ENCODE data around the gene EPS8L3.

EPS8L3 gene, protein sequence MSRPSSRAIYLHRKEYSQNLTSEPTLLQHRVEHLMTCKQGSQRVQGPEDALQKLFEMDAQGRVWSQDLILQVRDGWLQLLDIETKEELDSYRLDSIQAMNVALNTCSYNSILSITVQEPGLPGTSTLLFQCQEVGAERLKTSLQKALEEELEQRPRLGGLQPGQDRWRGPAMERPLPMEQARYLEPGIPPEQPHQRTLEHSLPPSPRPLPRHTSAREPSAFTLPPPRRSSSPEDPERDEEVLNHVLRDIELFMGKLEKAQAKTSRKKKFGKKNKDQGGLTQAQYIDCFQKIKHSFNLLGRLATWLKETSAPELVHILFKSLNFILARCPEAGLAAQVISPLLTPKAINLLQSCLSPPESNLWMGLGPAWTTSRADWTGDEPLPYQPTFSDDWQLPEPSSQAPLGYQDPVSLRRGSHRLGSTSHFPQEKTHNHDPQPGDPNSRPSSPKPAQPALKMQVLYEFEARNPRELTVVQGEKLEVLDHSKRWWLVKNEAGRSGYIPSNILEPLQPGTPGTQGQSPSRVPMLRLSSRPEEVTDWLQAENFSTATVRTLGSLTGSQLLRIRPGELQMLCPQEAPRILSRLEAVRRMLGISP

DNA sequence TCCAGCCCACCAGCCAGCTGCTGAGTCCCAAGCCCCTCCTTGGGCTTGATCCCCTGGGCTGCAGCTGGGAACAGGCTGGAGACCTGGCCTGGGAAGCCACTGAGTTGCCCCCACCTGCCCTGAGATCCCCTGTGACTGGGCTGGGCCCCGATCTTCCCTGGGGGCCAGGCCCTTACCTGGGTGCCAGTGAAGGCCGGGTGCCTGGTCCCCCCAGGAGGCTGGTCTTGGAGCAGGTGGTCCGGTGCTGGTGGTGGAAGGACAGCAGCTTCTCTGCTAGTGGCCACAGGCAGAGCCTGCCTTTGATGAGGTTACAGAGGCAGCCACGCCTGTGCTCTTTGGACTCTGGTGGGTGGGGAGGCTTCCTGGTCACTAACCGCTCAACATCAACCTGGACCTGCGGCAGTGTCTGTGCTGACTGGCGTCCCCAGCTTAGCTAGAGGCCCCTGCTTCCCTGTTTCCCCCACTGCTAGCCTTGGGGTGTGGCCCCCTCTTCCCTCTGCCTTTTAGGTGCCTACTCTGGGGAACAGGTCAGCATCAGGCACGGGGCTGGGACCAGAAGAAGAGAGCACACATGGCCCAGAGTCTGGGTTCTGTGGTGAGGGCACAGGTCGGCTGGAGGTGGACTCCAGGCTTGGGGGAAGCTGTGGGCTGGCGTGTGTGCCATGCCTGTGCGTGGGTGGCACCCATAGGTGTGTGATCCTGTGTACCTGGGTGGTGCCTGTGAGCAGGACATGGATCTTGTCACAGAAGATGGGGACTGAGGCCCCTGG is at the start of gene EPS8L3:
Gene EPS8L3 (minus strand): TSS at position 278 of the 770 bp plus-strand sequence. CDS start 2,174 bp downstream, outside the sequence.
- H3K4me3 ChIP-seq (ENCODE audit: low read depth, low read length): no peak within 1 kb of the TSS
- no peak for TF ChIP-seq CTCF (IDR thresholded peaks at IDR 0.05; ENCODE audit: low read depth, low read length)

GRCh38 chr1:109812691-109813393 is 49.1 kb upstream of the EPS8L3 start:
- no peak for TF ChIP-seq CTCF (IDR thresholded peaks at IDR 0.05; ENCODE audit: low read depth, low read length)
- H3K4me3 ChIP-seq (ENCODE audit: low read depth, low read length): no peak overlapping the region

GRCh38 chr1:109808703-109809102 is 45.0 kb upstream of the EPS8L3 start:
- TF ChIP-seq CTCF (IDR thresholded peaks at IDR 0.05; ENCODE audit: low read depth, low read length): no peak
- H3K4me3 ChIP-seq (ENCODE audit: low read depth, low read length): no peak overlapping the region

- no peak overlapping the region for H3K4me3 ChIP-seq (ENCODE audit: low read depth, low read length)
- no peak for TF ChIP-seq CTCF (IDR thresholded peaks at IDR 0.05; ENCODE audit: low read depth, low read length)
Measured at GRCh38 chr1:109807822-109808680, 44.3 kb upstream of the EPS8L3 start.

DNA sequence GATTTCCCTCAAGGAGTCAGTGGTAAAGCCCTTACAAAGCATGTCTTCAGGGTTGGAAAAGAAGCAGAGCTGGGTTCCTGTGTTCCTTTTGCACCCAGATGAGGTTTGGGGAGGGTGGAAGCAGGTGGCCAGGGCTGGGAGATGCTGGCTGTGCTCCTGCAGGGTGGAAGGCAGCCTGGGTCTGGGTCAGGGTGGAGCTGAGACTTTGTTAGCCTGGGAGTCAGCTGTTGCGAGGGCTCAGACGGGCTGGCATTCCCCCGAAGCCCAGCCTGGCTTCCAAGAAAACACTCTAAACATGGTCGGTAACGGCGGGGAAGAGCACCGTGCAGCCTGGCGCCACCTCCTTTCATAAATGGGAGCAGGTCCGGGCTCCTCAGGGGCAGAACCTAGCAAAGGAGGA is 43.7 kb upstream of the EPS8L3 start:
- TF ChIP-seq CTCF (IDR thresholded peaks at IDR 0.05; ENCODE audit: low read depth, low read length): no peak
- no peak overlapping the region for H3K4me3 ChIP-seq (ENCODE audit: low read depth, low read length)

DNA sequence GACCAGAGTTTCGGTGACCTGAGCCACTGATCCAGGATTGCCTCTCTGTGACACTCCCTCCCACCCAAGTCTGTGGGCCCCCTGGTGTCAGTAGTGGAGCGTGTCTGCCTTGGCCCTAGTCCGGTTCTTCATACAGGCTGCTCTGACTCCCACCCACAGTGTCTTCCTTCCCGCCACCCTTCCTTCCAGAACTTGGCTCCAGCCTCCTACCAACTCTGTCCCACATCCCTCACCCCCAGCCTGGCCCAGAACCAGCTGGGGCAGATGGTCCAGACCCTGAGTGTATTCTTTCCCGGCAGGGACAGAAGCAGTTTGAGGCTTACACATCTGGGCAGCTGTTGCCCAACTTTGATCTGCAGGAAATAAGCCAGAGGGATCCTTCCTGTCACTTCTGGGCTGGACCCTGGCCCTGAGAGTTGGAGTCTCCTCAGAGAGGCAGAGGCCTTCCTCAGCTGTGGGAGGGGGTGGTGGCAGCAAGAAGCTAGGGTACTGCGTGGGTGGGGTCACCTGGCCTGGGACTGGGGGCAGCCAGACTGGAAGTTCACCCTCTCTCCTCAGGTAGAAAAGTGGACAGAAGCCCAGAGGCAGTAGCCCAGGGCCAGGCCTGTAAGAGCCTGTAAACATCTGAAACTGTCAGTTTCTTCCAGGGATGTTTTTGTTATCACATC is 43.1 kb upstream of the EPS8L3 start:
- TF ChIP-seq CTCF (IDR thresholded peaks at IDR 0.05; ENCODE audit: low read depth, low read length): no peak

More for the DNA sequence above, 43.1 kb upstream of the EPS8L3 start:
- no peak overlapping the region for H3K4me3 ChIP-seq (ENCODE audit: low read depth, low read length)

All from WI38 (cell line).